ENCODE data around the gene GPATCH8. TPM values are rescaled to one million over a fixed set of nuclear protein-coding genes. Genes with fewer than 3 reads are reported as not detected.
A peak's percentile ranks its signal among the peaks of the same experiment; 100 is the strongest.

The GPATCH8 gene
- total RNA-seq = 10 to 100 TPM; 56.8 to 57.6 TPM

DNA sequence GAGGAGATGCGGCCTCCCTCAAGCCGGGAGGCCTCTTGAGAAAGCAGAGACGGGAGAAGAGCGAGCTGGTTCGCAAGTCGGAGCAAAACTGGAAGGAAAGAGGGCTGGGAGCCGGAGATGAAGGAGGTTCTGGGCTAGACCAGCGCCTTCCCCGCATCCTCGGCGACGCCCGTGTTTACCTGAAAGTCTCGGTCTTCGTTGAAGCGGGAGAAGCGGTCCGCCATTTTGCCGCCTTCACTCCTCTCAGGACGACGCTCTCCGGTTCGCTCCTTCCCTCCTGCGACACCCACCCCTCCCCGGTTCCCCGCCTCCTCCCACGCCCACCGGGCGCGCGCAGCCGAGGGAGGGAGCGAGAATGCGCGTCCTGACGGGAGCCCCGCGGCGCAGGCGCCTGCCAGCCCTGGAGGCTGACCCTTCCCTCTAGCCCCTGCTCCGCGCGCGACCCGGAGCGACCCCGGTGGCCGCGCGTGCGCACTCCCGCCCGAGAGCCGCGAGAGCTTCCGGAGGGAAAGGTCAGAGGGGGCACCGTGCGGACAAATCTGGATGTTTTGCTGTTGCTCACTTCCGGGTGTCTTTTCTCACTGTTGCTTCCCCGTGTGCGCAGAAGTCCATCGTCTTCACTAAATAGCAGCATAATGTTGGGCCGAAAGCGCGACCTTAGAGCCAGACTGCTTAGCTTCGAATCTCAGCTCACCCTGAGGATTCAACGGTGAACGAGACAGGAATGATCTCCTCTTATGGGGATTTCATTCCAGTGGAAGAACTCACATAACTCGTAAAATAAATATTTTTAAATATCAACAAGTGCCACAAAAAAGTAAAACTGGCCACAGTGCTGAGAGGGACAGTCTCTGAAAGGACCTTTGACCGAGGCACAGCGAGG, at the start of gene GPATCH8:
GPATCH8 (minus strand) TSS at position 260 of the 883 bp plus-strand sequence; CDS start at position 224, 36 bp downstream.
- POLR2A ChIA-PET = interaction anchor here (0.6 to 1.5 kb wide), 9 partner anchors 8 to 431 kb away, joined by 3 to 6 read pairs (median 3); partner anchors contain the start of genes CCDC43, DBF4B and TMUB2
- Mint-ChIP-seq H3K9me3 (no peaks in the 10 kb centered on the region), H3K4me1 (peaks cover 15% of the 10 kb centered on the region)

DNA sequence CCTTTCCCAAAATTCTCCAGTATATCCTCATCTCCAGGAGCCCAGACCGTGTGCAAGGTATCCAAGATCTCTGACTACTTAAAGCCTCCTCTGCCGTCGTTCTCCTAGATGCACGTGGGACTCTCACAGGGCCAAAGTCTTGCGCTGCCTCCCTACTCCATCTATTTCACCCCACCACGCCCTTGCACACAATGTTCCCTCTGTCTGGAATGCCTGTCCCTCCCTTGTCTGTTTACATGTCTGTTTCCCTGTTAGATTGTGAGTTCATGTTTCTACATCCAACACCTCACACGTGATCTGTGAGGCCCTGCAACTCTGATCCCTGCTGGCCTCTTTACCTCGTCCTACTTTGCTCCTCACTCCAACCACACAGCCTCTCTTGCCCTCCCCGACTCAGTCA, 49.2 kb upstream of the GPATCH8 start:
- H3K27me3 Mint-ChIP-seq = peaks cover 45% of the 10 kb centered on the region

More for the DNA sequence above, at the start of gene GPATCH8:
- Mint-ChIP-seq H3K36me3 (peaks cover 2% of the 10 kb centered on the region), H3K4me3 (peak within 1 kb of the TSS; percentile 86), H3K27me3 (peaks cover 6% of the 10 kb centered on the region), H3K27ac (peak within 1 kb of the TSS; percentile 96)
- ATAC-seq (ENCODE audit: low read depth) (peak; percentile 97), DNase-seq (peak; percentile 98)

DNA sequence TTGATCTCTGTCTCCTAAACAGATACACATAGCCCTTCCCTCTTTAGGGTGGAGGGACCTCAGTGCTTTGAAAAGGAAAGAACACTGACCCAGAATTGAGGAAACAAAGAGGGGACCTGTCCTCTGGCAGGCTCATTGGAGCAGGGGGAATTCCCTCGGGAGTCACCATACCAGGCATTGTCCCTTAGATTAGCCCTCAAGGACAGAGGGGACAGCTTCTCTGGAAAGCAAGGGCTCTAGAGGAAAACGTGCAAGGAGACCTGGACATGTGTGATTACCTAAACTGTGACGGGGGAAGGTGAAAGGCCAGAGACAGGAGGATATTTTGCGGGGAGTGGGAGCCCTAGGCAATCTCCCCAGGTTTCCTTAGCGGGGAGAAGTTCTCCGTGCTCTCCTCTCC, 46.5 kb upstream of the GPATCH8 start:
- ATAC-seq (ENCODE audit: low read depth) (no peak), DNase-seq (no peak)
- H3K4me1 Mint-ChIP-seq = peaks cover 1% of the 10 kb centered on the region
- no peak overlapping the region for H3K4me3 Mint-ChIP-seq
- no peak overlapping the region for H3K27ac Mint-ChIP-seq
- POLR2A ChIA-PET = no interaction called here
- H3K27me3 Mint-ChIP-seq = peaks cover 28% of the 10 kb centered on the region
- no peaks in the 10 kb centered on the region for H3K36me3 Mint-ChIP-seq
- no peaks in the 10 kb centered on the region for H3K9me3 Mint-ChIP-seq

More for the DNA sequence above, 49.2 kb upstream of the GPATCH8 start:
- H3K27ac Mint-ChIP-seq = no peak overlapping the region
- ATAC-seq (ENCODE audit: low read depth) (no peak), DNase-seq (no peak)
- H3K36me3 Mint-ChIP-seq = peaks cover 2% of the 10 kb centered on the region
- no peaks in the 10 kb centered on the region for H3K9me3 Mint-ChIP-seq
- H3K4me3 Mint-ChIP-seq = no peak overlapping the region
- peaks cover 14% of the 10 kb centered on the region for H3K4me1 Mint-ChIP-seq
- POLR2A ChIA-PET = no interaction called here

GRCh38 chr17:44548376-44549230, 45.4 kb upstream of the GPATCH8 start:
- H3K4me3 Mint-ChIP-seq = no peak overlapping the region
- peaks cover 27% of the 10 kb centered on the region for H3K27me3 Mint-ChIP-seq
- ATAC-seq (ENCODE audit: low read depth) (no peak), DNase-seq (no peak)
- H3K36me3 Mint-ChIP-seq = no peaks in the 10 kb centered on the region
- H3K9me3 Mint-ChIP-seq = no peaks in the 10 kb centered on the region
- POLR2A ChIA-PET = no interaction called here
- no peak overlapping the region for H3K27ac Mint-ChIP-seq
- peaks cover 1% of the 10 kb centered on the region for H3K4me1 Mint-ChIP-seq

DNA sequence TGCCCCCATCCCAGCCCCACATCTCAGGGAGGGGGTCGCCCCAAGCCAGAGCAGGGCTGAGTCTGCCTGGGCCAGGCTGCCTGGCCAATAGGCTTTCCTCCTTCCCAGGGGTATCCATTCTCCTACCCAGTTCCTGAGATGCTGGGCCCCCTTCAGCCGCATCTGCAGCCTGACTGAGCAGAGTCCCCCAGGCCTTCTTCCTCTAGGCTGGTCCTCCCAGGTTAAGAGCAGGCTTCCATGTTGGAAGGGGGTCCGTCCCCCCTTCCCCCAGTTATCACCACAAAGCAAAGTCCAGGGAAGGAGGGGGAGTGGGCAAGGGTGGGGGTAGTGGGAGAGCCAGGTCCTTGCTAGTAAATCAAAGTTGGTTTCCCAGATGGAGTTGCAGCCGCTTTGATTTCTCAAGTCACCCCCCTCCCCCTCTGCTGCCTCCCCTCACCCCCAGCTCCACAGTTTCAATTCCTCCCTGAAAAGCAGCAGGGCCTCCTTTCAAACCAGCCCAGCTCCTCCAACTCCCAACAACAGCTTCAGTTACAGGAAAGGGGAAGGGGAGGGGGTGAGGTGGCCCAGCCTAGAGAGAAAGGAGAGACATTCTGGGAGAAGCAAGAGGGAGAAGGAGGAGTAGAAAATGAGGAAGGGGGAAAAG, 44.5 kb upstream of the GPATCH8 start:
- Mint-ChIP-seq H3K4me1 (peaks cover 1% of the 10 kb centered on the region), H3K4me3 (no peak overlapping the region), H3K9me3 (no peaks in the 10 kb centered on the region), H3K27me3 (peaks cover 24% of the 10 kb centered on the region), H3K27ac (no peak overlapping the region), H3K36me3 (no peaks in the 10 kb centered on the region)
- POLR2A ChIA-PET = interaction anchor here (0.6 kb wide), 1 partner anchor 15 kb away, joined by 4 read pairs; no protein-coding TSS in a partner anchor
- ATAC-seq (ENCODE audit: low read depth) (no peak), DNase-seq (no peak)

- Mint-ChIP-seq H3K4me1 (peaks cover 1% of the 10 kb centered on the region), H3K36me3 (no peaks in the 10 kb centered on the region)
- POLR2A ChIA-PET = interaction anchor here (0.6 kb wide), 1 partner anchor 14 kb away, joined by 4 read pairs; no protein-coding TSS in a partner anchor
Measured at GRCh38 chr17:44546671-44547606, 43.7 kb upstream of the GPATCH8 start.

GRCh38 chr17:44543905-44544523, 40.8 kb upstream of the GPATCH8 start:
- ATAC-seq (ENCODE audit: low read depth) = no peak
- Mint-ChIP-seq H3K9me3 (no peaks in the 10 kb centered on the region), H3K27ac (no peak overlapping the region), H3K4me1 (peaks cover 1% of the 10 kb centered on the region), H3K4me3 (no peak overlapping the region), H3K36me3 (no peaks in the 10 kb centered on the region), H3K27me3 (peaks cover 10% of the 10 kb centered on the region)
- POLR2A ChIA-PET = no interaction called here
- no peak for DNase-seq

More at GRCh38 chr17:44546671-44547606, 43.7 kb upstream of the GPATCH8 start:
- DNase-seq (no peak), ATAC-seq (ENCODE audit: low read depth) (no peak)
- Mint-ChIP-seq H3K27ac (no peak overlapping the region), H3K9me3 (no peaks in the 10 kb centered on the region), H3K27me3 (peaks cover 21% of the 10 kb centered on the region), H3K4me3 (no peak overlapping the region)

- H3K9me3 Mint-ChIP-seq = no peaks in the 10 kb centered on the region
- ATAC-seq (ENCODE audit: low read depth) (no peak), DNase-seq (no peak)
- no peak overlapping the region for H3K27ac Mint-ChIP-seq
- H3K36me3 Mint-ChIP-seq = no peaks in the 10 kb centered on the region
- H3K4me3 Mint-ChIP-seq = no peak overlapping the region
- peaks cover 9% of the 10 kb centered on the region for H3K27me3 Mint-ChIP-seq
- POLR2A ChIA-PET = no interaction called here
- H3K4me1 Mint-ChIP-seq = peaks cover 1% of the 10 kb centered on the region
Measured at GRCh38 chr17:44543213-44543904, 40.2 kb upstream of the GPATCH8 start.

- H3K27ac Mint-ChIP-seq = no peak overlapping the region
- peaks cover under 1% of the 10 kb centered on the region for H3K4me1 Mint-ChIP-seq
- no peaks in the 10 kb centered on the region for H3K36me3 Mint-ChIP-seq
- no peaks in the 10 kb centered on the region for H3K9me3 Mint-ChIP-seq
- H3K27me3 Mint-ChIP-seq = peaks cover 13% of the 10 kb centered on the region
- DNase-seq = no peak
- POLR2A ChIA-PET = no interaction called here
- ATAC-seq (ENCODE audit: low read depth) = no peak
- H3K4me3 Mint-ChIP-seq = no peak overlapping the region
Measured at GRCh38 chr17:44541884-44542581, 38.8 kb upstream of the GPATCH8 start.

DNA sequence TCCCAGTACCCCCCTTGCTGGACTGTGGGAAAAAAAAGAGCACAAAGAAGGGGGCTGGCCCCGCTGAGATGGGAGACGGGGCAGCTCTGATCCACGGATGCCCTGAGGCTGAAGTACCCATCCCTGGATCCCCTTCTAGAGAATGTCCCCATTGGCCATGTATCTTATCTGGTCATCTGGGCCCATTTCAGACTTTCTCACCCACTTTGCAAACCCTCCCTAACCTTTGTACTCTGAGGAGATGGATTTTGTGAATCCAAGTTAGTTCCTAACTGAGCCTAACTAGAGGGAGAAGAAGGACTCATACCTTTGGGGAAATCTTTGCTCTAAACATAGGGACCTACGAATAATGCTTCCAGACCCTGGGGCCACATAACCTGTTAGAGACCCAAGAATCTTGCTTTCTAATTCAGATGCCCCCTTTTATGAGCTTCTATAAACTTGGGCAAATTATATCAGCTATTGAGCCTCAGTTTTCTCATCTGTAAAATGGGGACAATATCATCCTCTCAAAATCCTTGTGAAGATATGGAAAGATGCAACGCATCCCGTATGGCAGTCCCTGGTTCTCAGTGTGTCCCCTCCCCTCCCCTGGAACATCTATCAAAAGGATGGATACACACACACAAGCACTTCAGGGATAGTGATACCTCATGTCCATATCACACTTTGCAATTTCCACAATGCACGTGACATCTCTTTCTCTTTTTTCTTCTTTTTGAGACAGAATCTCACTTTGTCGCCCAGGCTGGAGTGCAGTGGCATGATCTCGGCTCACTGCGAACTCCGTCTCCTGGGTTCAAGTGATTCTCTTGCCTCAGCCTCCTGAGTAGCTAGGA, 37.3 kb upstream of the GPATCH8 start:
- ATAC-seq (ENCODE audit: low read depth) = no peak
- Mint-ChIP-seq H3K4me1 (no peaks in the 10 kb centered on the region), H3K36me3 (no peaks in the 10 kb centered on the region), H3K9me3 (no peaks in the 10 kb centered on the region), H3K27me3 (peaks cover 9% of the 10 kb centered on the region), H3K4me3 (no peak overlapping the region), H3K27ac (no peak overlapping the region)
- no peak for DNase-seq
- POLR2A ChIA-PET = no interaction called here
